Muscle layer of duodenum (tissue), 2 donors: Measurements from ENCODE around the gene SCTR.

Experiments used
- H3K27ac ChIP-seq: one replicate; pipeline ENCODE4 v1.7.0; 2013; ENCODE audit warnings: mild to moderate bottlenecking, low read length
- H3K27me3 ChIP-seq: one replicate; pipeline ENCODE4 v1.7.0; 2013; ENCODE audit warnings: low read depth, mild to moderate bottlenecking, control low read depth, low read length
- H3K36me3 ChIP-seq, 2 donors: one replicate each; pipeline ENCODE4 v1.7.0; 2013; ENCODE audit warnings: low read length in 2 of 2, control low read depth in 1 of 2, mild to moderate bottlenecking in 1 of 2; ENCODE audit not compliant: insufficient read depth in 2 of 2, control insufficient read depth in 1 of 2
- H3K4me1 ChIP-seq, 2 donors: one replicate each; pipeline ENCODE4 v1.7.0; 2013; ENCODE audit warnings: low read length in 2 of 2, mild to moderate bottlenecking in 2 of 2, control low read depth in 1 of 2, moderate library complexity in 1 of 2; ENCODE audit not compliant: insufficient read depth in 2 of 2, control insufficient read depth in 1 of 2
- H3K4me3 ChIP-seq, 2 donors: one replicate each; pipeline ENCODE4 v1.7.0; 2013; ENCODE audit warnings: low read length in 2 of 2, low read depth in 1 of 2, mild to moderate bottlenecking in 1 of 2
- H3K9me3 ChIP-seq, 2 donors: one replicate each; pipeline ENCODE4 v1.7.0; 2013; ENCODE audit warnings: low read length in 2 of 2, control low read depth in 1 of 2, mild to moderate bottlenecking in 1 of 2; ENCODE audit not compliant: control insufficient read depth in 1 of 2
- donor health status: healthy.

Gene SCTR

GRCh38 chr2:119522671-119523070 lies 1.6 kb downstream of the SCTR start:
- Histone ChIP-seq H3K4me1 (peaks cover 0 to 10% of the 10 kb centered on the region in 2 donors), H3K27me3 (peaks cover 8% of the 10 kb centered on the region), H3K9me3 (no peaks in the 10 kb centered on the region), H3K36me3 (no peaks in the 10 kb centered on the region), H3K27ac (no peak overlapping the region), H3K4me3 (peak overlapping the region in 1 of 2 donors; percentile 42)

DNA sequence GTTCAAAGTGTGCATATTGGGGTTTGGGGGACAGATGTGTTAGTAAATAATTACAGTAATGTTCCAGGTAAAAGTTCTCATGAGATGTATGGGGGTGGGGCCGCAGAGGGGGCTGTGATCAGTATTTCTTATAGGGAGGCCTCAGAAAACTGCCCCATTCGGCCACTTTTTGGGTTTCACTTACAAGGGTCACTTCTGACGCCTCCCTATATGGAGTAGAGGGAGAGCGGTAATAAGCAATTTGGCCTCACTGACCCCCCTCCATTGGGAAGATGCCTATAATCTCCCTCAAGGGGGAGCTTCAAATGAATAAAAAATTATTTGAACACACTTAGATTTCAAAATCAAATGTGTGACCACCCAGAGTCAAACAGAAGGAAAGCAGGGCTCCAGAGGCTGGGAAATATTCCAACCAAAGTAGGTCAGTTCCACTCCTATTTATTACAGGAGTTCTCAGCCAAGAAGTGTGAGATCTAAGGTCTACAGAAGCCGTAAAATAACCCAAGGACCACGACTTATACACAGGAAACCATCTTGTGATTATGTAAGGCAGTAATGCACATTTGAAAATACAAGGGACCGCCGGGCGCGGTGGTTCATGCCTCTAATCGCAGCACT lies 2.7 kb downstream of the SCTR start:
- H3K4me3 ChIP-seq: no peak overlapping the region
- H3K4me1 ChIP-seq: peaks cover 0 to 10% of the 10 kb centered on the region in 2 donors

GRCh38 chr2:119520696-119521432 lies 3.4 kb downstream of the SCTR start:
- Histone ChIP-seq H3K9me3 (no peaks in the 10 kb centered on the region), H3K27ac (no peak overlapping the region), H3K4me1 (peaks cover 0 to 10% of the 10 kb centered on the region in 2 donors), H3K36me3 (no peaks in the 10 kb centered on the region), H3K4me3 (no peak overlapping the region), H3K27me3 (peaks cover 8% of the 10 kb centered on the region)

More for the DNA sequence above, 2.7 kb downstream of the SCTR start:
- H3K9me3 ChIP-seq: no peaks in the 10 kb centered on the region
- peaks cover 8% of the 10 kb centered on the region for H3K27me3 ChIP-seq
- no peak overlapping the region for H3K27ac ChIP-seq
- no peaks in the 10 kb centered on the region for H3K36me3 ChIP-seq

DNA sequence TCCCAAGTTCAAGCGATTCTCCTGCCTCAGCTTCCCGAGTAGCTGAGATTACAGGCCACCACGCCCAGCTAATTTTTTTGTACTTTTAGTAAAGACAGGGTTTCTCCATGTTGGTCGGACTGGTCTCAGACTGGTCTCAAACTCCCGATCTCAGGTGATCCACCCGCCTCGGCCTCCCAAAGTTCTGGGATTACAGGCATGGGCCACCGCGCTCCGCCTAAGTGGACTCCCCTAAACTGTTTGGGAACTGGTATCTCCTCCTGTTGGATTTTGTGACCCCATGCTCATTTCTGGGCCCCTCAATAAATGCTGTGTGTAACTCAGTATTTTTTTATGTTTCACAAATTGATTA lies 5.2 kb downstream of the SCTR start:
- H3K4me3 ChIP-seq: no peak overlapping the region
- H3K4me1 ChIP-seq: peaks cover 0 to 5% of the 10 kb centered on the region in 2 donors
- H3K27me3 ChIP-seq: peaks cover 8% of the 10 kb centered on the region
- H3K9me3 ChIP-seq: no peaks in the 10 kb centered on the region
- no peak overlapping the region for H3K27ac ChIP-seq
- H3K36me3 ChIP-seq: no peaks in the 10 kb centered on the region

- Histone ChIP-seq H3K4me3 (no peak overlapping the region), H3K27me3 (peaks cover 8% of the 10 kb centered on the region), H3K36me3 (no peaks in the 10 kb centered on the region), H3K4me1 (peaks cover 0 to 1% of the 10 kb centered on the region in 2 donors), H3K9me3 (no peaks in the 10 kb centered on the region), H3K27ac (no peak overlapping the region)
Measured at GRCh38 chr2:119518401-119519056, 5.8 kb downstream of the SCTR start.

DNA sequence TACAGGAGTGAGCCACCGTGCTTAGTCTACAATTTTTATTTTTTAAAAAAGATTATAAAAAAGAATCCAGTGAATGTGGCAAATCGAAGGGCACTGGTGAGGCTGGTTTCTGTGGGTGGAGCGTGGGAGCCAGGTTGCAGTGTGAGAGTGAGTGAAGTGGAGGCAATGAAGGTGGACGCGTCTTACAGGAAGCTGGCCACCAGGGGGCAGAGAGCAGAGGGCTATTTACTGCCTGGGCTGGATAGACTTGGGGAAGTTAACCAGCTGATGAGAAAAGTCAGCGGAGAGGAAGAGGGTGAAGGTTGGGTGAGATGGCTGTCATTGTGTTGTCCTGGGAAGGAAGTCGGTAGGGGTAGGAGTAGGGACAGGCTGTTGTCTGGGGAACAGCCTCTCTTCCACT lies 6.8 kb downstream of the SCTR start:
- no peaks in the 10 kb centered on the region for H3K4me1 ChIP-seq
- no peaks in the 10 kb centered on the region for H3K9me3 ChIP-seq
- H3K27ac ChIP-seq: no peak overlapping the region
- no peak overlapping the region for H3K4me3 ChIP-seq
- H3K27me3 ChIP-seq: peaks cover 2% of the 10 kb centered on the region
- H3K36me3 ChIP-seq: no peaks in the 10 kb centered on the region

- Histone ChIP-seq H3K4me1 (no peaks in the 10 kb centered on the region), H3K36me3 (no peaks in the 10 kb centered on the region), H3K27ac (no peak overlapping the region), H3K4me3 (no peak overlapping the region), H3K9me3 (no peaks in the 10 kb centered on the region), H3K27me3 (no peaks in the 10 kb centered on the region)
Measured at GRCh38 chr2:119516121-119516520, 8.2 kb downstream of the SCTR start.

DNA sequence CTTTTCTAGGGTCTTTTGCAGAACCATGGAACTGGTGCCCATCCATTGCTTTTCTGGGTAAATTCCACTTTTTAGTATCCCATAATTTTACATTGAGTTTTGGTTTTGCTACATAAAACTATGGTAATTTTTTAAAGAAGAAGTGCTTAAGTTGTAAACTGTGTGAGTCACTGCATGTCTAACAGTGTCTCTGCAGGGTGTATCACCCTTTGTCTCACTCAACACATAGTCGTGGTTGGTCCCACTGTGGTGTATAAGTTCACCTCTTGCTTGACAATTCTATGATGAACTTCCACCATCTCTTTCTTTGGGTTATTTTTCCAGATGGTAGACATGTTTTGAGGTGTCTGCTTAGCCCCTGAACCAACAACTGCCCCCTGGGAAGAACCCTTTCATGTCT lies 10.5 kb downstream of the SCTR start:
- Histone ChIP-seq H3K27ac (no peak overlapping the region), H3K4me3 (no peak overlapping the region), H3K4me1 (no peaks in the 10 kb centered on the region), H3K9me3 (no peaks in the 10 kb centered on the region), H3K36me3 (no peaks in the 10 kb centered on the region), H3K27me3 (no peaks in the 10 kb centered on the region)

DNA sequence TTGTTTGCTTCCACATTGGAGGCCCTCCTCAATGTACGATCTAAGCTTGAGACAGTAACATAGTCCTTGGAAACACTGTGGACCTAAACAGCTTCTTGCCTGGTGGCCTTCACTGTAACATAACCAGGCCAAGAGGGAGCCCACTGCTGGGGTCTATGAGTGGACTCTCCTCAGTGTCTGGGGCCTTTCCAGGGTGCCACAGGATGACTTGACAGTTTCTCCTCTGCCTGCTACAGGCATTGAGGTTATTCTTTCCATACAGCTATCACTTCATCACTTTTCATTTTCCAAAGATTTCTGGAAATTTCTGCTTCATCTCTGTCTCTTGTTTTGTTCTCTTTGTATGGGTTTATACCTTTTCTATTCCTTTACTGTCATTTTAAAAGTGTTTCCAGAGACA lies 11.3 kb downstream of the SCTR start:
- Histone ChIP-seq H3K9me3 (no peaks in the 10 kb centered on the region), H3K4me3 (no peak overlapping the region), H3K27me3 (no peaks in the 10 kb centered on the region), H3K27ac (no peak overlapping the region), H3K4me1 (no peaks in the 10 kb centered on the region), H3K36me3 (no peaks in the 10 kb centered on the region)

GRCh38 chr2:119511989-119512388 lies 12.3 kb downstream of the SCTR start:
- no peaks in the 10 kb centered on the region for H3K36me3 ChIP-seq
- no peak overlapping the region for H3K27ac ChIP-seq
- no peak overlapping the region for H3K4me3 ChIP-seq
- H3K4me1 ChIP-seq: no peaks in the 10 kb centered on the region
- no peaks in the 10 kb centered on the region for H3K9me3 ChIP-seq
- H3K27me3 ChIP-seq: no peaks in the 10 kb centered on the region

DNA sequence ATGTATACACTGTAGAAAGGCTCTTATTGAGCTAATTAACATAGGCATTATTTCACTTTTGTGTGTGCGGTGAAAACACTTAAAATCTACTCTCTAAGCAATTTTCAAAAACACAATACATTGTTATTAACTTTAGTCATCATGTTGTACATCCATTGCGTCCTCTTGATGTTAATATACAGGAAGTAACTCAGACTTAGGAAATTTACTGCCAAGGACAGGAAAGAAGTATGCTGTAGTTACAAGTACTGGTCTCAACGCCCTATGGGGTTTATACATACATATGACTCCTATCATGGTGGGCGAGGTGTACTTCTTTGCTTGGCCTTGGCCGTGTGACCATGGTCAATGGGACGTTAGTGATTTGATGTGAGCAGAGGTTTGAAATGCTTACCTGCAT lies 15.5 kb downstream of the SCTR start:
- Histone ChIP-seq H3K36me3 (no peaks in the 10 kb centered on the region), H3K9me3 (peaks cover 0 to 2% of the 10 kb centered on the region in 2 donors)

More for the DNA sequence above, 15.5 kb downstream of the SCTR start:
- H3K4me3 ChIP-seq: no peak overlapping the region
- H3K27ac ChIP-seq: no peak overlapping the region
- H3K4me1 ChIP-seq: no peaks in the 10 kb centered on the region
- H3K27me3 ChIP-seq: no peaks in the 10 kb centered on the region
